Measurements from ENCODE around the gene NUP50.

NUP50 gene

GRCh38 chr22:45194686-45195085, 31.0 kb downstream of the NUP50 start:
- DNase-seq (ENCODE audit: low spot score) = no peak

GRCh38 chr22:45195616-45196015, 31.9 kb downstream of the NUP50 start:
- DNase-seq (ENCODE audit: low spot score) = no peak

GRCh38 chr22:45196308-45196707, 32.6 kb downstream of the NUP50 start:
- DNase-seq (ENCODE audit: low spot score) = no peak

- DNase-seq (ENCODE audit: low spot score) = no peak
Observed at GRCh38 chr22:45196926-45197605, 33.3 kb downstream of the NUP50 start.

- DNase-seq (ENCODE audit: low spot score) = no peak
Observed at GRCh38 chr22:45197606-45198462, 34.1 kb downstream of the NUP50 start.

- no peak for DNase-seq (ENCODE audit: low spot score)
Observed at GRCh38 chr22:45198463-45198795, 34.7 kb downstream of the NUP50 start.

- DNase-seq (ENCODE audit: low spot score) = no peak
Observed at GRCh38 chr22:45199723-45200122, 36.0 kb downstream of the NUP50 start.

GRCh38 chr22:45200230-45200629, 36.5 kb downstream of the NUP50 start:
- DNase-seq (ENCODE audit: low spot score) = no peak

- no peak for DNase-seq (ENCODE audit: low spot score)
Observed at GRCh38 chr22:45200860-45201511, 37.3 kb downstream of the NUP50 start.

- no peak for DNase-seq (ENCODE audit: low spot score)
Observed at GRCh38 chr22:45201678-45202332, 38.1 kb downstream of the NUP50 start.

GRCh38 chr22:45202333-45203149, 38.8 kb downstream of the NUP50 start:
- DNase-seq (ENCODE audit: low spot score) = no peak

- no peak for DNase-seq (ENCODE audit: low spot score)
Observed at GRCh38 chr22:45203150-45203951, 39.6 kb downstream of the NUP50 start.

- no peak for DNase-seq (ENCODE audit: low spot score)
Observed at GRCh38 chr22:45204241-45204640, 40.5 kb downstream of the NUP50 start.

GRCh38 chr22:45204819-45205218, 41.1 kb downstream of the NUP50 start:
- no peak for DNase-seq (ENCODE audit: low spot score)

- no peak for DNase-seq (ENCODE audit: low spot score)
Observed at GRCh38 chr22:45205276-45205925, 41.7 kb downstream of the NUP50 start.

GRCh38 chr22:45206233-45206632, 42.5 kb downstream of the NUP50 start:
- DNase-seq (ENCODE audit: low spot score) = no peak

- no peak for DNase-seq (ENCODE audit: low spot score)
Observed at GRCh38 chr22:45207533-45207932, 43.8 kb downstream of the NUP50 start.

GRCh38 chr22:45207981-45208664, 44.4 kb downstream of the NUP50 start:
- no peak for DNase-seq (ENCODE audit: low spot score)

- DNase-seq (ENCODE audit: low spot score) = no peak
Observed at GRCh38 chr22:45208696-45208992, 44.9 kb downstream of the NUP50 start.

Measured in NAMALWA (cell line).